A549 treated with DMSO at 1 μM for 4 hours (cell line): ENCODE data around the gene MROH2A. TPM values are rescaled to one million over a fixed set of nuclear protein-coding genes. Genes with fewer than 3 reads are reported as not detected.

Experiments
- total RNA-seq: library from RNA; stranded (reverse); fragments of 200-300 nt; extraction: Qiagen RNA extraction; gene quantifications from 5 replicates; pipeline ENCODE4 v1.2.3, GENCODE V29; 2022; ENCODE audit warnings: low read depth

The MROH2A gene
- total RNA-seq: 0.14 to 0.32 TPM (median 0.20 TPM) in 5 replicates

GRCh38 chr2:233778030-233778429 lies at the start of gene MROH2A:
TSS of gene MROH2A (plus strand) at chr2:233778330. CDS start at chr2:233779359, 1,029 bp downstream.

GRCh38 chr2:233728723-233729301 lies 49.3 kb upstream of the MROH2A start, which contains the start of gene UGT1A3:
TSS of gene UGT1A3 (plus strand) at chr2:233729042. CDS start at chr2:233729127, 85 bp downstream.

GRCh38 chr2:233760043-233760442 lies 18.1 kb upstream of the MROH2A start, which contains the start of gene UGT1A1:
TSS of gene UGT1A1 (plus strand) at chr2:233760270. CDS start at chr2:233760288, 18 bp downstream.

GRCh38 chr2:233854241-233854981 lies 76.3 kb downstream of the MROH2A start, which contains the start of gene HJURP:
TSS of gene HJURP (minus strand) at chr2:233854535. CDS start at chr2:233854500, 35 bp downstream.

GRCh38 chr2:233867993-233868532 lies 89.9 kb downstream of the MROH2A start, which contains the start of gene MSL3B:
TSS of gene MSL3B (minus strand) at chr2:233868386.

Other genes starting within 250 kb of the MROH2A start
- gene USP40, start 211.5 kb upstream of the MROH2A start, total RNA-seq: 18.7 to 27.9 TPM (median 24.8 TPM) in 5 replicates
- gene UGT1A8, start 160.7 kb upstream of the MROH2A start, total RNA-seq: 0.08 to 0.26 TPM in 2 of 5 replicates, not detected in the others
- 0.05 to 0.26 TPM (median 0.10 TPM) in 3 of 5 replicates, not detected in the others for gene UGT1A10, start 141.9 kb upstream of the MROH2A start, total RNA-seq
- gene UGT1A9, start 106.4 kb upstream of the MROH2A start, total RNA-seq: 3.7 to 6.5 TPM (median 4.9 TPM) in 5 replicates
- 3.6 to 6.6 TPM (median 4.5 TPM) in 5 replicates for gene UGT1A7, start 96.4 kb upstream of the MROH2A start, total RNA-seq
- 1.1 to 1.3 TPM (median 1.3 TPM) in 5 replicates for gene UGT1A6, start 85.4 kb upstream of the MROH2A start, total RNA-seq
- 0.04 TPM in 1 of 5 replicates, not detected in the others for gene UGT1A5, start 65.4 kb upstream of the MROH2A start, total RNA-seq
- 0.07 TPM in 1 of 5 replicates, not detected in the others for gene UGT1A4, start 59.6 kb upstream of the MROH2A start, total RNA-seq
- 0.06 to 0.16 TPM (median 0.13 TPM) in 4 of 5 replicates, not detected in the other for gene UGT1A3, start 49.3 kb upstream of the MROH2A start, total RNA-seq
- gene UGT1A1, start 18.1 kb upstream of the MROH2A start, total RNA-seq: 0.68 to 0.96 TPM (median 0.88 TPM) in 5 replicates
- gene HJURP, start 76.2 kb downstream of the MROH2A start, total RNA-seq: 86.1 to 88.2 TPM (median 87.1 TPM) in 5 replicates
- 0.08 to 0.37 TPM (median 0.23 TPM) in 4 of 5 replicates, not detected in the other for gene TRPM8, start 139.0 kb downstream of the MROH2A start, total RNA-seq